GM12892 (cell line): ENCODE data around the gene MT1E.
"Not testable (repeated sequence)": the region's sequence is repeated elsewhere in the genome, so short reads cannot be mapped to it uniquely, and the experiment has no call there.

ENCODE experiments used
- DNase-seq: peaks from one replicate; pipeline ENCODE4 v3.0.0; 2011; ENCODE audit not compliant: insufficient read length
- FAIRE-seq: peaks from 2 replicates; lab custom pipeline; 2011; peaks lifted over from hg19 to GRCh38; lab: Jason Lieb, UNC
- POLR2A ChIP-seq: IDR thresholded peaks from 2 replicates; pipeline ENCODE4 v1.6.1; 2011; ENCODE audit warnings: low read depth, low read length, control low read depth
- POLR2AphosphoS5 ChIP-seq: IDR thresholded peaks from 2 replicates; pipeline ENCODE4 v1.6.1; 2011; ENCODE audit warnings: low read depth, low read length, control low read depth
- TAF1 ChIP-seq: IDR thresholded peaks from 2 replicates; pipeline ENCODE4 v1.6.1; 2011; ENCODE audit warnings: low read depth, mild to moderate bottlenecking, control low read depth, low read length, borderline replicate concordance

Gene MT1E

DNA sequence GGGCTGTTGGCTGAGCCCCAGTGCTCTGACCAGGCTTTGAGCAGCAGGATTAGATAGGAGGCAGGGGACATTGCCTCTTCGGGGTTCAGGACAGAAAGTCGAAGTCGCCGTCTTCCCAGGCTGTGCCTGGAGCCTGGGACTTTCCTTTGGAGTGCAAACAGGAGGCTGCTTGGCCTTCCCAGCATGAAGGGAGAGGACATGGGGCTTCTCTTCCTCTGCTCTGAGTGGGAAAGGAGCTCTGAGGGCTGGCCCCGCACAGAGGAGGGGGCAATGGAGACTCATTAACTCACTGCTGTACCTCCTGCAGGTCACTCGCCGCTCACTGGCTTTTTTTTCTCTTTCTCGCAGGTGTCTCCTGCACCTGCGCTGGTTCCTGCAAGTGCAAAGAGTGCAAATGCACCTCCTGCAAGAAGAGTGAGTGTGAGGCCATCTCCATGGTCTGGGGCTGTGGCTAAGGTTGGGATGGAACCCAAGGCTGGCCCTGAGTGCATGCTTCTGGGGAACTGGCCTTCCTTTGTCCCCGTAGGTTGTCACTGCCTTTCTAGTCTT lies 32.8 kb downstream of the MT1E start:
- TF ChIP-seq TAF1 (no peak), POLR2A (no peak), POLR2AphosphoS5 (no peak)
- no peak for FAIRE-seq
- no peak for DNase-seq

DNA sequence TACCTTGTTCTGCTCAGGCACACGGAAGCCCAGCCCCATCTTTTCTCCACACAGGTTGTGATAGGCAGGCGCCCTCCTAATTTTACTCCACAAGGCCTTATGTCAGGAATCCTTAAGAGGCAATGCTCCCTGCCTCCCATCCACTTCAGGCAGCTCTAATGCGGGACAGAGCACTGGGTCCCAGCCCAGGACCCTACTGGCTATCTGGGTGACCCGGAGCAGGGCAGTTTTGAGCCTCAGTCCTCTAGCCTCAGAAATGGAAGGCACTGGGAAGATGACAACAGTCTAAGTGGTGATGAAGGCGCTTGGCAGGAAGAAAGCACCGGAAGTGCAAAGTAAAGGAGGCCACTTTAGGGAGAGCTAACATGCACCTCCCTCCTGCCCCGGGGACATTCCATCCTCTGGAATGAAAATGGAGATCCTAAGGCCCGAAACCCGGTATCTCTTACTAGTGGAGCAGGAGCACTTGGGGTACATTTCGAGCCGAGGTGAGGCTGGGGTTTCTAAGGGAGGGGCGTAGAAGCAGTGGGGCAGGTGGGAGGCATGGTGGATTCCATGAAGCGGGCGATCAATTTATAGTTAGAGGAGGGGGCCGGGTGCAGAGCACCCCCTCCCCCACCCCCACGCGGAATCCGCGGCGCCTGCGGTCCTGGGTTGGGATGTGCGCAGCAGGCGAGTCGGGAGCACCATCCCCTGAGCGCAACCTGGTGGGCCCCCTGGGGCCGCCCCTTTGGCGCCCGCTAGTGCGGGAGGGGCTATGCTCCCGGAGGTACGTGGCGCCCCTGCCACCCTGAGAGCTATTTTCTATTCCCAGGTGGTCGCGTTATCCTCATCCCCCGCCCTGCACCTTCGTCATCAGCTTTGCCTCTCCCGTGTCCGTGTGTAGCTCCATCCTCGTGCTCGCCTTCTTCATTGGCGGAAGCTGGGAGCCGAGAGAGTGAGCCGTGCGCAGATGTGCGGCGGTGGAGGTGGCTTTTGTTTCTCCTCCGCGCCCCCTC lies 37.1 kb downstream of the MT1E start:
- TF ChIP-seq POLR2A (no peak), TAF1 (no peak), POLR2AphosphoS5 (no peak)
- FAIRE-seq (no peak), DNase-seq (no peak)

DNA sequence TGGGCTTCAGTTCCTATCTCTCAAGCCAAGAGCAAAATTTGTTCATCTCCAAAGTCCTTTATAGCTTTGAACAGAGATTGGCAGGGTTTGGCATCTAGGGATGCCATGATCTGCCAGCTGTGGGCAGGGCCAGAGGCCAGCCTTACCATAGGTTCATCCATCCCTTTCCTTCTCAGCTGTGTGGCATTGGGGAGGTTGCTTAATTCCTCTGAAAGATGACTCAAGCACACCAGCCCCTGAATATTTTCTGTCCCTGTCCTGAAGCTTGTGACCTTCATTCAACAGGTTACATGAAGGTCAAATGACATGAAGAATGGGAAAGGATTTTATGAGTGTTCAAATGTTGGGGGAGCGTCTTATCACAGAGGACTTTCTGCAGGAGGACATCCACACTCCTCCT lies 38.9 kb downstream of the MT1E start:
- FAIRE-seq = no peak
- DNase-seq = no peak

DNA sequence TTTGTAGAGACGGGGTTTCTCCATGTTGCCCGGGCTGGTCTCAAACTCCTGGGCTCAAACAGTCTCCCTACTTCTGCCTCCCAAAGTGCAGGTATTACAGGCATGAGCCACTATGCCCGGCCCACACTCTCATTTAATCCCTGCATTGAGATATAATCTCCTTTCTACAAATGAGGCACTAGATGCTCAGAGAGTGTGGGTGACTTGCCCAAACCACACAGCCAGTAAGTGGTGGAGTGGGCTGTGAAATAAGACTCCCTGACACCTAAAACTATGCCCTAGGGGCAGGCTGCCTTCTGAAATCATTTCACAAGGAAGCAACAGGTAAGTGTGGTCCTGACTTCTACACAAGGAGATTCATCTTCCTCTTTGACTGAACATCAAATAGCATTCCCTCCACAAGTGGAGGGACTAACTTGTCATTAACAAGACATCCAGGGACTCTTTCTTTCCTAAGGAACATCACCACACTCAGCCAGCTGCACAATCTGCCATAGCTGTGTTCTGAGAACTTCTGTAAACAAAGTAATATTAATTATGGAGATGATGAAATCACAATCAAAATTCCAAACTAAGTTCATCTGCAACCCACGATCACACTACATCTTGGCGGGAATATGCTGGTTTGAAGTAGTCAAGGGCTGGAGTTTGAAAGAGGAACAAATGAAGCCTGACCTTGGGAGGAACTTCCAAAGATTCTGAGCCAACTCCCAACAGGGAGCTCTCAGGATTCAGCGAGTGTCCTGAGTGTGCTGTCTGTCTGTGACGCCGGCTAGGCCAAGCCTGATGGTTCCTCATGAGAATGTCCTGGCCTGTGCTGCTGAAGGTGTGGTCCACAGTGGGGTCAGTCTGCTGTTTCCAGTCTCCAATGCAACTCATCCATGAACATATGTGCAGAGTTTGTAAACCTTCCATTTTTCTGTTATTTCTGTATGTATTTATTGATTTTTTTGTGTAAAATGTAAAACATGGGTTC lies 40.0 kb downstream of the MT1E start:
- not testable (repeated sequence) for FAIRE-seq, DNase-seq

More for the DNA sequence above, 38.9 kb downstream of the MT1E start:
- TF ChIP-seq POLR2A = no peak
- no peak for TF ChIP-seq TAF1
- no peak for TF ChIP-seq POLR2AphosphoS5

DNA sequence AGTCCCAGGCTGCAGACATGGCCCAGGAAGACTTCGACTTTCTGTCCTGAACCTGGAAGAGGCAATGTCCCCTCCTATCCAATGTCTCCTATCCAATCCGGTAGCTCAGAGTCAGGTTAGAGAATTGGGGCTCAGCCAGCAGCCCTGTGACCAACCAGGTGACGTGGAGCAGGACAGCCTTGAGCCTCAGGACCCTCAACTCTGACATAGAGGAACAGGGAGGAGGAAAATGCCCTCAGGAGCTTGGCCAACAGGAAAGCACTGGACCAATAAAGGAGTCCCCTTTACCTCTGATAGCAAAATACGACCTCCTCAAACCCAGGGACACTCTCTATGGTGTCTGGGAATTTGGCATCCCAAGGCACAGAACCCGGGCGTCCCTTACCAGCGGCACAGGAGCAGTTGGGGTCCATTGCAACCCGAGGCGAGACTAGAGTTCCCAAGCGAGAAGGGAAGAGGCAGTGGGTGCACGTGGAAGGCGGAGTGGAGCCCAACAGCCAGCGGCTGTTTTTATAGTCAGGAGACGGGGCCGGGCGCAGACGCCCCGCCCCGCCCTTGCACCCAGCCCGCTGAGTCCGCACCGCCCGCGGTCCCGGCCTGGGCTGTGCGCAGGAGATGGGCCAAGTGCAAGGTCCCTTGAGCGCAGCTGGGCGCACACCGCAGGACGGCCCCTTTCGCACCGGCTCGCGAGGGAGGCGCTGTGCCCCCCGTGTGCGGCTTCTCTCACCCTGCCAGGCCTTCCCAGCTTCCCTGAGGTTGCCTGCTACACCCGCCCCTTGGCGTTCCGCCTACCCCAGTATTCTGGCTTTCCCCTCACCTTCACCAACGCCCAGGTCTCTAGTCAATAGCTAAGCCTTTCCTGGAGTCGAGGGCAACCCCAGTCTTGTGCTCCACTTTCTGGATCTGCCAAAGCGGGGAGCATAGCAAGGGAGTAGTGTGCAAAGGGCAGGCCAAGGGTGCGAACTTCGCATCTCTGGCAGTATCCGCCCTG lies 42.3 kb downstream of the MT1E start, which contains the start of gene MT1G:
Gene MT1G, minus strand, starts transcription at position 485 of the 991 bp plus-strand sequence. Its CDS starts 72 bp downstream, at position 413.
- FAIRE-seq (no peak), DNase-seq (no peak)
- TF ChIP-seq TAF1 = no peak
- no peak for TF ChIP-seq POLR2AphosphoS5
- TF ChIP-seq POLR2A = no peak

DNA sequence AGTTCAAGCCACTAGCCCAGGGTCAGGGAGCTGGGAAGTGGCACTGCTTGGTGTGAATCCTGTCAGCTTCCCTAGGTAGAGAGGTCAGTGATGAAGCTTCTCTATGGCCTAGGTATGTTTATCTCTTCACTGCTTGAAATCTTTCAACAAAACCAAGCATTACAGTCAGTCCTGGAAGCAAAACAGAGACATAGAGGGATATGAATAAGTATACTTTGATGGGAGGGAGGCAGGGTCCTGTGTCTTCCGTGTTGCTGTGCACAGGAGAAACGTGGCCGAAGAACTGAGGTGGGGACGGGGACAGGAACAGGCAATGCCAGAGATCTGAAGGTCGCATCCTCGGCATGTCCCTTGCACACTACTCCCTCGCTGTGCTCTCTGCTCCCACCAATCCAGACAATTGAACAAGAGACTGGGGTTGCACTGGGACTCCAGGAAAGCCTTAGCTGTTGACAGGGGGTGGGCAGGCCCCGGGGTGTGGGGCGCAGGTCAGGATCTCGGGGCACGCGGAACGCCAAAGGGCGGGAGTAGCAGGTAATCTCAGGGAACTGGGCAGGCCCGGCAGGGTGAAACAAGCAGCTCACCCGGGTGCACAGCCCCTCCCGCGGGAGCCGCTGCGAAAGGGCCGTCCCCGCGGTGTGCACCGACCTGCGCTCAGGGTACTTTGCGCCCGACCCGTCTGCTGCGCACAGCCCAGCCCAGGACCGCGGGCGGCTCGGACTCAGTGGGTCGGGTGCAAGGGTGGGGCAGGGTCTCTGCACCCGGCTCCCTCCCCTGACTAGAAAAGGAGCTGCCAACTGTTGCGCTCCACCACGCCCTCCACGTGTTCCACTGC lies 43.6 kb downstream of the MT1E start, which contains the start of gene MT1H:
Gene MT1H, plus strand, starts transcription at position 810 of the 835 bp plus-strand sequence. CDS start 71 bp downstream, outside the sequence.
- DNase-seq = no peak
- no peak for FAIRE-seq
- no peak for TF ChIP-seq TAF1
- TF ChIP-seq POLR2A = no peak
- TF ChIP-seq POLR2AphosphoS5 = no peak

DNA sequence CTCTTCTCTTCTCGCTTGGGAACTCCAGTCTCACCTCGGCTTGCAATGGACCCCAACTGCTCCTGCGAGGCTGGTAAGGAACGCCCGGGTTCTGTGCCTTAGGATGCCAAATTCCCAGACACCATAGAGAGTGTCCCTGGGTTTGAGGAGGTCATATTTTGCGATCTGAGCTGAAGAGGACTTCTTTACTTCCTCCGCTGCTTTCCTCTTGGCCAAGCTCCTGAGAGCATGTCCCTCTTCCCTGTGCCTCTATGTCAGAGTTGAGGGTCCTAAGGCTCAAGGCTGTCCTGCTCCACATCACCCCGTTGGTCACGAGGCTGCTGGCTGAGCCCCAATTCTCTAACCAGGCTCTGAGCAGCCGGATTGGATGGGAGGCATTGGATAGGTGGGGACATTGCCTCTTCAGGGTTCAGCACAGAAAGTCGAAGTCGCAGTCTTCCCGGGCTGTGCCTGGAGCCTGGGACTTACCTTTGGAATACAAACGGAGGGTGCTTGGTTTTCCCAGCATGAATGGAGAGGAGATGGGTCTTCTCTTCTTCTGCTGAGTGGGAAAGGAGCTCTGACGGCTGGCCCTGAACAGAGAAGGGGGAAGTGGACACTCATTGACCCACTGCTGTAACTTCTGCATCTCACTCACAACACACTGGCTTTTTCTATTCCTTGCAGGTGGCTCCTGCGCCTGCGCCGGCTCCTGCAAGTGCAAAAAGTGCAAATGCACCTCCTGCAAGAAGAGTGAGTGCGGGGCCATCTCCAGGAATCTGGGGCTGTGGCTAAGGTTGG lies 44.4 kb downstream of the MT1E start:
- FAIRE-seq = no peak
- DNase-seq = no peak
- no peak for TF ChIP-seq POLR2A

DNA sequence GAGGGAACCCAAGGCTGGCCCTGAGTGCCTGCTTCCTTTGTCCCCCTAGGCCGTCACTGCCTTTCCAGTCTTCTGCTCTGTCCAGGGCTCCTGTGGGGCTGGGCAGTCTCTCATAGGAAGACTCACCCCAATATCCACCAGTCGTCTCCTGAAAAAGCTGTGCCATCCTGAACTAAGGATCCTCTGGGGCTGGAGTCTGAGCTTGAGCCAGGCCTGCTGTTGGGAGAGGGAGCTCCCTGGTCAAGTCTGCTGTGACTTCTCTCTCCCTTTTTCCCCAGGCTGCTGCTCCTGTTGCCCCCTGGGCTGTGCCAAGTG lies 45.0 kb downstream of the MT1E start:
- no peak for FAIRE-seq
- DNase-seq = no peak
- no peak for TF ChIP-seq POLR2AphosphoS5
- TF ChIP-seq TAF1 = no peak
- TF ChIP-seq POLR2A = no peak

DNA sequence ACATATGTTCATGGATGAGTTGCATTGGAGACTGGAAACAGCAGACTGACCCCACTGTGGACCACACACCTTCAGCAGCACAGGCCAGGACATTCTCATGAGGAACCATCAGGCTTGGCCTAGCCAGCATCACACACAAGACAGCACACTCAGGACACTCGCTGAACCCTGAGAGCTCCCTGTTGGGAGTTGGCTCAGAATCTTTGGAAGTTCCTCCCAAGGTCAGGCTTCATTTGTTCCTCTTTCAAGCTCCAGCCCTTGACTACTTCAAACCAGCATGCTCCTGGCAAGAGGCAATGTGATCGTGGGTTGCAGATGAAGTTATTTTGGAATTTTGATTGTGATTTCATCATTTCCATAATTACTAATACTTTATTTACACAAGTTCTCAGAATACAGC lies 46.1 kb downstream of the MT1E start:
- not testable (repeated sequence) for FAIRE-seq, DNase-seq

DNA sequence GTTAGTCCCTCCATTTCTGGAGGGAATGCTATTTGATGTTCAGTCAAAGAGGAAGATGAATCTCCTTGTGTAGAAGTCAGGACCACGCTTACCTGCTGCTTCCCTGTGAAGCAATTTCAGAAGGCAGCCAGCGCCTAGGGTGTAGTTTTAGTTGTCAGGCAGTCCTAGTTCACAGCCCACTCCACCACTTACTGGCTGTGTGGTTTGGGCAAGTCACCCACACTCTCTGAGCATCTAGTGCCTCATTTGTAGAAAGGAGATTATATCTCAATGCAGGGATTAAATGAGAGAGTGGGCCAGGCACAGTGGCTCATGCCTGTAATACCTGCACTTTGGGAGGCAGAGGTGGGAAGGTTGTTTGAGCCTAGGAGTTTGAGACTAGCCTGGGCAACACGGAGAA lies 46.6 kb downstream of the MT1E start:
- FAIRE-seq, DNase-seq: not testable (repeated sequence)
